HG02623 (cell line): ENCODE measurements around the gene NF1.

Experiments used
- ATAC-seq: cut with Tn5 transposase; IDR thresholded peaks from one replicate; pipeline ENCODE4 v1.9.1; 2021; ENCODE audit warnings: moderate library complexity; ENCODE audit not compliant: unreplicated experiment

The NF1 gene

GRCh38 chr17:31418773-31419350 lies 324.1 kb downstream of the NF1 start:
- no peak for ATAC-seq

DNA sequence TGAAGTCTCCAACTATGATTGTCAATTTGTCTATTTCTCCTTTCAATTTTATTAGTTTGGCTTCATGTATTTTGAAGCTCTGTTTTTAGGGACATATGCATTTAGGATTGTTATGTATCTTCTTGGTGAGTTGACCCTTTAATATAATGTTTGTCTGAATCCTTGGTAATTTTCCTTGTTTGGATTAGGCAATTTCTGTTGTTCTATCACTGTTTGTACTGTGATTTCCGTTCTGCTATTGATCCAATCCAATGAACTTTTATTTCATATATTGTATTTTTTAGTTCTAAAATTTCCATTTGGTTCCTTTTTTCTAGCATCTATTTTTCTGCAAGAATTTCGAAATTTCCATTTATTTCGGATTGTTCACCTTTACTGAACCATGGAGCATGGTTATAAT lies 327.7 kb downstream of the NF1 start:
- no peak for ATAC-seq

DNA sequence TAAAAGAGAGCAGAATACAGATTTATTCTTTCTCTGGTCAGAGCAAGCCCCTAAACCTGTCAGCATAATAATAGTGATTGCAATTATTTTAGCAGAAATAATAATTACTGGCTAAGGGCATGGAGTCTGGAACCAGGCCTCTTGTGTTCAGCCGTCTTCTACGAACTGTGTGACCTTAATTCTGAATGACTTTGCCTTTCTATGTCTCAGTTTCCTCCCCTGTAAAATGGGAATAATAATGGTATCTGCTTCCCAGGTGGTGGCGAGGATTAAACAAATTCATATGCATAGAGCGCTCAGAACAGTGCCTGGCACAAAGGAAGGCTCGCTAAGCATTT lies 330.1 kb downstream of the NF1 start:
- no peak for ATAC-seq

- no peak for ATAC-seq
These were observed 330.7 kb downstream of the NF1 start for GRCh38 chr17:31425282-31426040.
